COR-L47 (cell line): ENCODE measurements around the gene NAA80.

ENCODE experiments used
- DNase-seq: peaks from one replicate; lab custom pipeline; 2025; lab: John Stamatoyannopoulos, UW

Gene NAA80

GRCh38 chr3:50327943-50328691 lies 28.9 kb upstream of the NAA80 start, which contains the start of gene TUSC2:
TSS of gene TUSC2 (minus strand) at chr3:50328223. CDS start at chr3:50328099, 124 bp downstream.
- DNase-seq: peak; percentile 90

GRCh38 chr3:50327129-50327528 lies 27.9 kb upstream of the NAA80 start:
- no peak for DNase-seq

- no peak for DNase-seq
These were observed 27.0 kb upstream of the NAA80 start for GRCh38 chr3:50326182-50326541.

GRCh38 chr3:50325497-50326181 lies 26.4 kb upstream of the NAA80 start:
- no peak for DNase-seq

GRCh38 chr3:50325113-50325480 lies 25.9 kb upstream of the NAA80 start:
- no peak for DNase-seq

GRCh38 chr3:50324351-50325112 lies 25.3 kb upstream of the NAA80 start:
- DNase-seq: peak; percentile 53

- DNase-seq: no peak
These were observed 24.5 kb upstream of the NAA80 start for GRCh38 chr3:50323614-50324199.

DNA sequence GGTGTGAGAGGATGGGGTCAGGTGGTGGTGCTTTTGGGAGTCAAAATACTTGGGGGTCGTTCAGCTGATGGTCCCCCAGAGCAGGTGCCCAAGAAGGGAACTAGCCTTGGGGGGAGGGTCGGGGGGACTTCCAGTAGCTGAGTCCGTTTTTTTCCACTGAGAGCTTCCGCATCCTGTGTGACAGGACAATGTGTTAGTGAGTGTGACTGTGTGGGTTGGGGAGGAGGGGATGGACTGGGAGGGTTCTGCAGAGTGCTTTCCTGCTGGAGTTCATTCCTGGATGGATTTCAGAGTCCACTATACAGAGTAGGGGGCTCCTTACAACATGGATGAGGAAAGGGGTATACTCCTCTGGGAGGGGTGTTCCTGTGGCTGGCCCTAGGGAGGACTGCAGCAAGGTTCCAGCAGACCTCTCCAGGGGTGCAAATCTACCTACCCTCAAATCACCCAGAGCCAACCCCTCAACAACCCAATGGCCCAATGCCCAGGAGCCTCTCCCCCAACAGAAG lies 23.9 kb upstream of the NAA80 start:
- no peak for DNase-seq

DNA sequence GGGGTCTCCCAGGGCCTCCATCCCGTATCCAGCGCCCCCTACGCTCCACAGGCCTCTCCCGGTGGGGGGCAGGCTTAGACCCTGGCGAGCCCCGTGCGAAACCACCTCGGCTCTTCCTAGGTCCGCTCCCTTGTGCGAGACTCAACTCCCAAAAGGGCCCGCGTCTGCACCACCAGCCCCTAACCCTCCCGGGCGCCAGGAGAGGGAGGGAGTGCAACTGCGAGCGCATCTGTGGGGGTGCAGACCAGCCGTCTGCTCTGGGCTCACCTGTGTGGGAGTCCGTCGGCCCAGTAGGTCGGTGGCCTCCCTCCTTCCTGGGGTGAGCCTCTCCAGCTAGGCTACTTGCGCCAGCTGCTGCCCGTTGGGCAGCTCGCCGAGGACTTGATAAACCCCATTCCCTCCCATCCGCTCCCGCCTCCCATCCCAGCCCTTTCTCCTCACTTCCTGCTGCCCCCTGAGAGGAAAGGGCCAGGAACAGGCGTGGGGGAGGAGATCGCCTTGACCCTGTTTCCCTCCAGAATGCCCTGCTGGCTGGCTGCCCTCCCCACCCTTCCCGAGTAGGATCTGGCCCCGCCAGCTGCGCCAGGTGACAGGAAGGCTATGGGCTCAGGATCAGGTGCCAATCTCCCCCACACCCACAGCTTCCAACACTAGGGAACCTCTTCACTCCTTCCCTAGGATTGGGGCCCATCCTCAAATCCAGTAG lies 23.3 kb upstream of the NAA80 start, which contains the start of gene HYAL2:
TSS of gene HYAL2 (minus strand) at position 360 of the 706 bp plus-strand sequence. CDS start 2,256 bp downstream, outside the sequence.
- DNase-seq: peak; percentile 12

GRCh38 chr3:50322115-50322385 lies 22.8 kb upstream of the NAA80 start:
- DNase-seq: no peak

DNA sequence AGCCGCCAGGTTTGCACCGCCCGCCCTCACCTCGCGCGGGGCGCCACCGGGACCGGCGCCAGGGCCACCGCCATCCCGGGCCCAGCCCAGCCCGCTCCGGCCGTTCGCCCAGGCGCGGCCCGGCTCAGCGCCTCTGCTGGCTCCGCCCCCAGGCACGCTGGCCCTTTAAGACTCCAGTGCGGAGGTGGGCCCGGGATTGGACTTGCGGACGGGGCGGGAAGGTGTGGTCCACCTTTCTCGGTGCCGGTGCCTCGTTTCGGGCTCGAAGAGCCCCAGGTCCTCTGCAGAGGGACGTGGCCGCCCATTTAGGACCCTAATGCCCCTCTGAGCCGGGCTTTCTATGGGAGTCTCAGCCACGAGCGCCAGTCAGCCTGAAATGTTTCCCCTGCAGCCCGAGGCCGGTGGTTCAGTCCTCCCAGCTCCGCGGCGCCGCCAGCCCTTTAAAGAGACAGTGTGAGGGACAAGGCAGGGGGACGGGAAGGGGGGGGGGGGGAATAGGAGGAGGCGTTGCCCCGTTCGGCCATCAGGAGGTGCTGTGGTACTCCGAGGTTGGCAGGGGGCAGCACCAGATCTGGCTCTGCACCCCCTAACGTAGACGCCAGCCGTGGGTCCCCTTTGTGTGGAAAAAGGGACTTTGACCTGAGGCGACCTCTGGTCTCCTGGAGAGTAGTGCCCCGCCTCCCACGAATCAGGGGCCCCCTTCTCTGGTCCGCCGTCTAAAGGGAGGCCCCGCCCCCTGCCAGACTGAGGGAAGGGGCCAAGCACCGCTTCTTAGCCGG lies 22.3 kb upstream of the NAA80 start:
- peak; percentile 50 for DNase-seq

- DNase-seq: peak; percentile 46
These were observed 21.7 kb upstream of the NAA80 start for GRCh38 chr3:50320853-50321335.

- DNase-seq: no peak
These were observed 20.9 kb upstream of the NAA80 start for GRCh38 chr3:50319894-50320625.

- no peak for DNase-seq
These were observed 20.1 kb upstream of the NAA80 start for GRCh38 chr3:50319181-50319893.

- DNase-seq: no peak
These were observed 19.4 kb upstream of the NAA80 start for GRCh38 chr3:50318615-50319014.

DNA sequence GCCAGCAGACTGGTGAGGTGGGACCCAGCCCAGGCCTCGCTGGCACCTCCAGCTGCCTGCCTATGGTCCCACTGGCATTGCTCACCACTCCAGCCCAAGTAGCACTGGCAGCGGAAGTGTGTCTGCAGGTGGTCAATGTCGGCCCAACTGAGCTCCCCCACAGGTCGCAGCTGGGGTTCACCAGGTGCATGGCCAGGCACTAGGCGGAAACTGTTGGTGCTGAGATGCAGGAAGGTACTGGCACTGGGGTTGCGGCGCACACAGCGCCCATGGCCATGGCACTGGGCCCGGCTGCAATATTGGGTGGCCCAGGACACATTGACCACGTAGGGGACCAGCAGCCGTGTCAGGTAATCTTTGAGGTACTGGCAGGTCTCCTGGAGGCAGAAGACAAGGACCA lies 19.0 kb upstream of the NAA80 start:
- DNase-seq: no peak

- no peak for DNase-seq
These were observed 18.1 kb upstream of the NAA80 start for GRCh38 chr3:50317300-50317699.

- DNase-seq: peak; percentile 2
These were observed 17.5 kb upstream of the NAA80 start for GRCh38 chr3:50316657-50317242.

DNA sequence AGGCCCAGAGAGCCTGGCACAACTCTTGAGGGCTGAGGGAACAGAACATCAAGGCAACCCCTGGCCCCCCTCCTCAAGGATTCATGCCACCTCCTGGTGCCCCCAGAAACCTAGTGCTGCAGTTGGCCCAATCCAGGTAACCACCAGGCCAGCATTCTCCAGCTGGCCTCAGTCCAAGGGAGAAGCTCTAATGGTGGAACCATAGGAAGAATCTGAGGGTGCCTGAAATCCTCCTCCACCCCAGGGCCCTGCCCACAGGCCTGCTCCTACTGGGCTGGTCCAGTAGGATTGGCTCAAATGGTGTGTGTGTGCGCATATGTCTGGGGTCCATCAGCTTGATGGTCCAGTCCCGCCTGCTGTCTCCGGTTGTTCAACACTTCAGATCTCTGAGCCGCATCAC lies 15.6 kb upstream of the NAA80 start:
- DNase-seq: no peak
